Mucosa of rectum (tissue), 2 donors: ENCODE results near the gene RABGGTB.
"Not testable (repeated sequence)": the region's sequence is repeated elsewhere in the genome, so short reads cannot be mapped to it uniquely, and the experiment has no call there.

ENCODE experiments used
- H3K27ac ChIP-seq, 2 donors: one replicate each; pipeline ENCODE4 v1.7.0; 2013; ENCODE audit warnings: inconsistent platforms in 2 of 2, low read depth in 2 of 2, low read length in 2 of 2
- H3K27me3 ChIP-seq, 2 donors: one replicate each; pipeline ENCODE4 v1.7.0; 2013; ENCODE audit warnings: low read length in 2 of 2; ENCODE audit not compliant: control insufficient read depth in 2 of 2, insufficient read depth in 2 of 2
- H3K36me3 ChIP-seq, 2 donors: one replicate each; pipeline ENCODE4 v1.7.0; 2013; ENCODE audit warnings: low read length in 2 of 2; ENCODE audit not compliant: control insufficient read depth in 2 of 2, insufficient read depth in 2 of 2
- H3K4me1 ChIP-seq, 2 donors: one replicate each; pipeline ENCODE4 v1.7.0; 2013; ENCODE audit warnings: low read length in 2 of 2, mild to moderate bottlenecking in 1 of 2; ENCODE audit not compliant: control insufficient read depth in 2 of 2, insufficient read depth in 2 of 2
- H3K4me3 ChIP-seq, 2 donors: one replicate each; pipeline ENCODE4 v1.7.0; 2013; ENCODE audit warnings: low read length in 2 of 2
- H3K9ac ChIP-seq, 2 donors: one replicate each; pipeline ENCODE4 v1.7.0; 2013; ENCODE audit warnings: low read length in 2 of 2, low read depth in 1 of 2, mild to moderate bottlenecking in 1 of 2
- H3K9me3 ChIP-seq, 2 donors: one replicate each; pipeline ENCODE4 v1.7.0; 2013; ENCODE audit warnings: low read length in 2 of 2; ENCODE audit not compliant: control insufficient read depth in 2 of 2
- donor health status: healthy.
- donor health status: Normal muscosa, but diverticular disease.

Gene RABGGTB

DNA sequence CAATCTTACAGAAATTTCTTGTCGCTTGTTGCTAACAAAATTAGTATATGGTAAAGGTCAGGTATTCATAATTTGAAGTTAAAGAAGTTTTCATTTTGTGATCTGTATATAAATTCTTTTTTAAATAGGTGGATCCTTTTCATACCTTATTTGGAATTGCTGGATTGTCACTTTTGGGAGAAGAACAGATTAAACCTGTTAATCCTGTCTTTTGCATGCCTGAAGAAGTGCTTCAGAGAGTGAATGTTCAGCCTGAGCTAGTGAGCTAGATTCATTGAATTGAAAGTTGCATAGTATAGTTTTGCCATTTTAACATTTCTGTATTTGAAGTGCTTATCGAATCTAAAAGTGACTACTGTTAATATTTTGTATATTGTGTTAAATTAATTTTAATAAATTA lies 8.3 kb downstream of the RABGGTB start:
- H3K4me1 ChIP-seq, result peaks cover 7 to 12% of the 10 kb centered on the region in 2 donors
- H3K4me3 ChIP-seq, result no peak overlapping the region
- H3K27me3 ChIP-seq, result no peaks in the 10 kb centered on the region
- H3K9ac ChIP-seq, result no peak overlapping the region
- H3K36me3 ChIP-seq, result peaks cover 64 to 72% of the 10 kb centered on the region in 2 donors
- H3K27ac ChIP-seq, result no peak overlapping the region
- H3K9me3 ChIP-seq, result no peaks in the 10 kb centered on the region

- H3K9me3 ChIP-seq, result no peaks in the 10 kb centered on the region
- H3K4me1 ChIP-seq, result peaks cover 2 to 5% of the 10 kb centered on the region in 2 donors
- H3K4me3 ChIP-seq, result no peak overlapping the region
- H3K27ac ChIP-seq, result no peak overlapping the region
- peaks cover 57 to 61% of the 10 kb centered on the region in 2 donors for H3K36me3 ChIP-seq
- H3K27me3 ChIP-seq, result no peaks in the 10 kb centered on the region
- no peak overlapping the region for H3K9ac ChIP-seq
These were observed 9.7 kb downstream of the RABGGTB start for GRCh38 chr1:75795703-75796193.

- H3K27me3 ChIP-seq, result no peaks in the 10 kb centered on the region
- no peak within 1 kb of the TSS for H3K27ac ChIP-seq
- peaks cover 53 to 54% of the 10 kb centered on the region in 2 donors for H3K36me3 ChIP-seq
- no peak within 1 kb of the TSS for H3K9ac ChIP-seq
- H3K4me3 ChIP-seq, result no peak within 1 kb of the TSS
- peaks cover 0 to under 1% of the 10 kb centered on the region in 2 donors for H3K4me1 ChIP-seq
- H3K9me3 ChIP-seq, result no peaks in the 10 kb centered on the region
These were observed 10.6 kb downstream of the RABGGTB start, which contains the start of gene MSH4 for GRCh38 chr1:75796376-75797272. TSS of gene MSH4 (plus strand) at chr1:75796882. CDS start at chr1:75796986, 104 bp downstream.

GRCh38 chr1:75797273-75797588 lies 11.2 kb downstream of the RABGGTB start:
- Histone ChIP-seq H3K4me3 (no peak overlapping the region), H3K36me3 (peaks cover 47 to 49% of the 10 kb centered on the region in 2 donors), H3K9ac (no peak overlapping the region), H3K4me1 (no peaks in the 10 kb centered on the region), H3K27ac (no peak overlapping the region), H3K9me3 (no peaks in the 10 kb centered on the region), H3K27me3 (no peaks in the 10 kb centered on the region)

DNA sequence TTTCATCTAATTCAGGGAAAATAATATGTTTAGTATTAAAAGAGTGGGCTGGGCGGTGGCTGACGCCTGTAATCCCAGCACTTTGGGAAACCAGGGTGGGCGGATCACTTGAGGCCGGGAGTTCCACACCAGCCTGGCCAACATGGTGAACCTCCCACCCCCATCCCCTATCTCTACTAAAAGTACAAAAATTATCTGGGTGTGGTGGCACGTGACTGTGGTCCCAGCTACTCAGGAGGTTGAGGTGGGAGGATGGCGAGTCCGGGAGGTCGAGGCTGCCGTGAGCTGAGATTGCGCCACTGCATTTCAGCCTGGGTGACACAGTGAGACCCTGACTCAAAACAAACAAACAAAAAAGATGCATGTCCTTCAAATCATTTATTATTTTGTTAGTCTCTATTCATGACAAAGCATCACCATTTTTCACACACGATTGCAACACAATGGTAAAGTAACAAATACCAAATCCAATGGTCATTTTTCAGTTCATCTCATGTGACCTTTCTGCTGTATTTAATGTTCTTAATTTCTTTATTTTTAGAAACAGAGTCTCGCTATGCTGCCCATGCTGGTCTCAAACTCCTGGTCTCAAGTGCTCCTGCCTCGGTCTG lies 11.7 kb downstream of the RABGGTB start:
- Histone ChIP-seq H3K9me3 (no peaks in the 10 kb centered on the region), H3K27ac (no peak overlapping the region), H3K4me1 (no peaks in the 10 kb centered on the region), H3K27me3 (no peaks in the 10 kb centered on the region), H3K9ac (no peak overlapping the region), H3K4me3 (no peak overlapping the region), H3K36me3 (peaks cover 42 to 44% of the 10 kb centered on the region in 2 donors)

DNA sequence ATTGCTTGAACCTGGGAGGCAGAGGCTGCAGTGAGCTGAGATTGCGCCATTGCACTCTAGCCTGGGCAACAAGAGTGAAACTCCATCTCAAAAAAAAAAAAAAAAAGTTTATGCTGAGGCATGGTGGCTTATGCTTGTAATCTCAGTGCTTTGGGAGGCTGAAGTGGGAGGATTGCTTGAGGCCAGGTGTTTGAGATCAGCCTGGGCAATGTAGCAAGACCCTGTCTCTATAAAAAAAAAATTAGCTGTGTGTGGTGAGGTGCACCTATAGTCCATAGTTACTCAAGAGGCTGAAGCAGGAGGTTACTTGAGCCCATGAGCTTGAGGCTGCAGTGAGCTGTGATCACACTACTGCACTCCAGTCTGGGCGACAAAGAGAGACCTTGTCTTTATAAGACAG lies 15.4 kb downstream of the RABGGTB start:
- not testable (repeated sequence) for H3K4me3 ChIP-seq, H3K9me3 ChIP-seq, H3K27ac ChIP-seq, H3K4me1 ChIP-seq, H3K27me3 ChIP-seq, H3K9ac ChIP-seq
- H3K36me3 ChIP-seq, result peaks cover 10 to 11% of the 10 kb centered on the region in 2 donors

- H3K4me1 ChIP-seq, result no peaks in the 10 kb centered on the region
- no peak overlapping the region for H3K4me3 ChIP-seq
- no peak overlapping the region for H3K27ac ChIP-seq
- no peaks in the 10 kb centered on the region for H3K36me3 ChIP-seq
- no peaks in the 10 kb centered on the region for H3K27me3 ChIP-seq
- no peak overlapping the region for H3K9ac ChIP-seq
- H3K9me3 ChIP-seq, result no peaks in the 10 kb centered on the region
These were observed 22.9 kb downstream of the RABGGTB start for GRCh38 chr1:75808921-75809320.

DNA sequence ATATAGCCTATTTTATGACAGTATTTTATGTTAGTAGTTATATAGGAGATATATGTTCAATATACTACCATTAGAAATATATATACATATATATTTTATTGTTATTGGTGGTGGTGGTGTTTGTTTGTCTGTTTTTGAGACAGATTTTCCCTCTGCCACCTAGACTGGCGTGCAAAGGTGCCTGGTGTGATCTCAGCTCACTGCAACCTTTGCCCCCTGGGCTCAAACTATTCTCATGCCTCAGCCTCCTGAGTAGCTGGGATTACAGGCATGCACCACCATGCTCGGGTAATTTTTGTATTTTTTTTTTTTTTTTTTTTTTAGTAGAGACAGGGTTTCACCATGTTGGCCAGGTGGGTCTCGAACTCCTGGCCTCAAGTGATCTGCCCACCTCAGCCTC lies 24.1 kb downstream of the RABGGTB start:
- not testable (repeated sequence) for H3K4me3 ChIP-seq, H3K36me3 ChIP-seq, H3K27me3 ChIP-seq, H3K27ac ChIP-seq, H3K4me1 ChIP-seq, H3K9ac ChIP-seq, H3K9me3 ChIP-seq

DNA sequence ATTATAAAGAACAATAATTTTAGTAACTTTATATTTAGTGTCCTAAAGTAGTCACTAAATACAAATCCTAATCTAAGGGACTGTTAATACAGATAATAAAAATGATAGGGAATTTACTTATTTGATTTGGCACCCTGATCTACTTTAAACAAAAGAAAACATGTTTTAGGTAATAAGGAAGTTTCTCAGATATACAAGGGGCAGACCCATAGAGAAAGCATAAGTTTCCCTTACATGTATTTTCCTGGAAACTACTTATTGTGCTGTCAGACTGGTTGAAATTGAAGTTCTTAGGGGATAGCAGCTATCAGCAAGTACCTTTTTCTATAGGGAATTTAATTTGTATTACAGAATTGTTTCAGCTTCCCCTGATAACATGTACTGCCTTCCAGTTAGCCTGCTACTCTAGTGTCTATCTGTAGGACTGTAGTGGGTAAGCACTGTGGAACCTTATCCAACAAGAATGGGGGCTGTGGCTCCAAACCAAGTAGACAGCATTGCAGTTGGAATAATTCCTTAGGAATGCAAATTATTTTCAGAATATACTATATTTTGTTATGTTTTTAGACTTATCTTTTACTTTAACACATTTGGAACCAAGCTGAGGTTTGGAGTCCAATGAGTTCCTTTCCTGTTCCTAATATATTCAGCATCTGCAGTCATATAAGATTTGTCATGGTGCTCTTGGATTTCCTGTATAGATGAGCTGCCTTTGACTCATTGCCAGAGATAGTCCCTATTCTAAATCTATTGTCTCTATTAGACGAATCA lies 25.3 kb downstream of the RABGGTB start:
- Histone ChIP-seq H3K27me3 (no peaks in the 10 kb centered on the region), H3K4me1 (no peaks in the 10 kb centered on the region), H3K36me3 (no peaks in the 10 kb centered on the region), H3K9me3 (no peaks in the 10 kb centered on the region), H3K9ac (no peak overlapping the region), H3K27ac (no peak overlapping the region), H3K4me3 (no peak overlapping the region)

GRCh38 chr1:75812065-75812464 lies 26.0 kb downstream of the RABGGTB start:
- Histone ChIP-seq H3K9ac (no peak overlapping the region), H3K36me3 (no peaks in the 10 kb centered on the region), H3K4me3 (no peak overlapping the region), H3K27me3 (no peaks in the 10 kb centered on the region), H3K9me3 (no peaks in the 10 kb centered on the region), H3K27ac (no peak overlapping the region), H3K4me1 (no peaks in the 10 kb centered on the region)
